ENCODE data around the gene KLHL8.

GRCh38 chr4:87179751-87180150, 40.7 kb downstream of the KLHL8 start:
- TF ChIP-seq CTCF (IDR thresholded peaks at IDR 0.05) (no peak), POLR2A (IDR thresholded peaks at IDR 0.05) (no peak)
